H1 (cell line): ENCODE data around the gene FAM24B. TPM values are rescaled to one million over a fixed set of nuclear protein-coding genes. Genes with fewer than 3 reads are reported as not detected.

Experiments
- CHD7 ChIP-seq: fragments of 300-600 bp; sonication (generic); IDR thresholded peaks from 2 replicates; pipeline ENCODE4 v1.7.1; 2012; ENCODE audit warnings: low read length, moderate library complexity, mild to moderate bottlenecking, inconsistent platforms; ENCODE audit not compliant: insufficient replicate concordance
- RFX5 ChIP-seq: IDR thresholded peaks from 2 replicates; pipeline ENCODE4 v1.6.1; 2011; ENCODE audit warnings: low read depth, low read length, improper control_type of control experiment, borderline replicate concordance
- USF2 ChIP-seq: IDR thresholded peaks from 2 replicates; pipeline ENCODE4 v1.6.1; 2011; ENCODE audit warnings: low read length, improper control_type of control experiment
- polyA plus RNA-seq, 7 experiments: library from polyadenylated mRNA; depleted of rRNA in 3 of 7; stranded (reverse) in 5 of 7; unstranded in 2 of 7; fragments of >200 nt in 5 of 7; fragments of 200-250 nt in 2 of 7; gene quantifications; 1 replicate in 5 of 7; 2 replicates in 1 of 7; 4 replicates in 1 of 7; pipeline versions ENCODE4 v1.2.1 to v1.2.3, GENCODE V29; 2011 to 2013; ENCODE audit warnings: missing spikeins in 2 of 7, mixed read lengths in 2 of 7
- total RNA-seq: library from RNA; stranded (reverse); fragmentation: NEBNext Ultra II Directional; extraction: Animal tissue kit (Norgen Biotek cat#: 25700); gene quantifications from 2 replicates; pipeline ENCODE4 v1.2.1, GENCODE V29; 2021

The FAM24B gene
- total and polyA plus RNA-seq, 2 of the 8 experiments (the other 6 are each of a cell fraction or from before 2014, with no cell fraction given), result 0.50 to 0.56 TPM

- TF ChIP-seq CHD7, result no peak
- no peak for TF ChIP-seq USF2
- TF ChIP-seq RFX5, result no peak
These were observed 4.8 kb upstream of the FAM24B start (continued) for GRCh38 chr10:122884166-122884565.
